ENCODE results near the gene FBXO17.
"Not testable (repeated sequence)": the region's sequence is repeated elsewhere in the genome, so short reads cannot be mapped to it uniquely, and the experiment has no call there.

GRCh38 chr19:38941466-38941865 lies 34.1 kb downstream of the FBXO17 start:
- not testable (repeated sequence) for TF ChIP-seq CTCF (IDR thresholded peaks at IDR 0.05); EZH2 (IDR thresholded peaks at IDR 0.05; ENCODE audit: borderline replicate concordance, insufficient read depth, low read depth, low read length, poor library complexity, severe bottlenecking)

All from B cell (primary cell).